Upper lobe of right lung (tissue), 1 donor: ENCODE data around the gene SDK2. TPM values are rescaled to one million over a fixed set of nuclear protein-coding genes. Genes with fewer than 3 reads are reported as not detected.

Experiments
- ATAC-seq: fragments of 200-7000 bp; cut with Tn5 transposase; one replicate; pipeline ENCODE4 v1.9.1; 2020; ENCODE audit warnings: mild to moderate bottlenecking, moderate library complexity
- DNase-seq: peaks from one replicate; pipeline ENCODE4 v3.0.0-alpha.2; 2020
- H3K27ac ChIP-seq: fragments of 200-600 bp; one replicate; pipeline ENCODE4 v1.8.0; 2022
- H3K27me3 ChIP-seq: fragments of 200-600 bp; one replicate; pipeline ENCODE4 v1.8.0; 2022; ENCODE audit warnings: mild to moderate bottlenecking
- H3K36me3 ChIP-seq: fragments of 200-600 bp; one replicate; pipeline ENCODE4 v1.8.0; 2022
- H3K4me1 ChIP-seq: fragments of 200-600 bp; one replicate; pipeline ENCODE4 v1.8.0; 2022
- H3K4me3 ChIP-seq: fragments of 200-600 bp; one replicate; pipeline ENCODE4 v1.8.0; 2022; ENCODE audit warnings: mild to moderate bottlenecking
- H3K9me3 ChIP-seq: fragments of 200-600 bp; one replicate; pipeline ENCODE4 v1.8.0; 2022
- CTCF ChIP-seq: fragments of 200-600 bp; IDR thresholded peaks from one replicate; pipeline ENCODE4 v1.8.0; 2022; ENCODE audit warnings: antibody characterized with exemption
- intact Hi-C: fragments of 100-400 bp; cut with DNase I; formaldehyde crosslinking; loops from one replicate; pipeline ENCODE4 v1.11.0; 2022
- total RNA-seq: library from RNA; stranded (reverse); fragmentation: NEBNext Ultra II Directional; extraction: Animal tissue kit (Norgen Biotek cat#: 25700); gene quantifications from one replicate; pipeline ENCODE4 v1.2.1, GENCODE V29; 2021
- donor health status: DM: no; HTN: yes; CAD: no; lungs with severe emphysema.

The SDK2 gene
- total RNA-seq, 1 donor from 2014 or later, result 2.3 TPM

- no peaks in the 10 kb centered on the region for H3K9me3 ChIP-seq
- intact Hi-C loops, result no loop called here
- DNase-seq, result no peak
- H3K36me3 ChIP-seq, result no peaks in the 10 kb centered on the region
- H3K27me3 ChIP-seq, result peaks cover 4% of the 10 kb centered on the region
- no peaks in the 10 kb centered on the region for H3K4me1 ChIP-seq
- H3K4me3 ChIP-seq, result no peak overlapping the region
- H3K27ac ChIP-seq, result no peak overlapping the region
- no peak for TF ChIP-seq CTCF
- ATAC-seq, result no peak
These were observed 111.8 kb downstream of the SDK2 start for GRCh38 chr17:73532421-73532901.

GRCh38 chr17:73531158-73531557 is 113.1 kb downstream of the SDK2 start:
- Histone ChIP-seq H3K27me3 (peaks cover under 1% of the 10 kb centered on the region), H3K36me3 (no peaks in the 10 kb centered on the region), H3K4me3 (no peak overlapping the region), H3K9me3 (no peaks in the 10 kb centered on the region), H3K27ac (no peak overlapping the region), H3K4me1 (no peaks in the 10 kb centered on the region)
- DNase-seq, result no peak
- no peak for TF ChIP-seq CTCF
- intact Hi-C loops, result no loop called here
- ATAC-seq, result no peak

GRCh38 chr17:73528679-73529078 is 115.6 kb downstream of the SDK2 start:
- ATAC-seq (no peak), DNase-seq (no peak)
- Histone ChIP-seq H3K27ac (no peak overlapping the region), H3K4me1 (no peaks in the 10 kb centered on the region), H3K4me3 (no peak overlapping the region), H3K36me3 (no peaks in the 10 kb centered on the region), H3K9me3 (no peaks in the 10 kb centered on the region), H3K27me3 (no peaks in the 10 kb centered on the region)
- no peak for TF ChIP-seq CTCF
- intact Hi-C loops, result no loop called here

GRCh38 chr17:73526952-73527351 is 117.3 kb downstream of the SDK2 start:
- no peak for TF ChIP-seq CTCF
- H3K27me3 ChIP-seq, result no peaks in the 10 kb centered on the region
- H3K27ac ChIP-seq, result no peak overlapping the region
- H3K36me3 ChIP-seq, result no peaks in the 10 kb centered on the region
- DNase-seq (no peak), ATAC-seq (no peak)
- intact Hi-C loops, result no loop called here
- H3K4me3 ChIP-seq, result no peak overlapping the region
- no peaks in the 10 kb centered on the region for H3K4me1 ChIP-seq
- H3K9me3 ChIP-seq, result no peaks in the 10 kb centered on the region

GRCh38 chr17:73524941-73525679 is 119.1 kb downstream of the SDK2 start:
- intact Hi-C loops, result no loop called here
- no peak for TF ChIP-seq CTCF
- ATAC-seq, result no peak

More at GRCh38 chr17:73524941-73525679, 119.1 kb downstream of the SDK2 start:
- Histone ChIP-seq H3K36me3 (no peaks in the 10 kb centered on the region), H3K4me1 (no peaks in the 10 kb centered on the region), H3K27me3 (no peaks in the 10 kb centered on the region), H3K27ac (no peak overlapping the region), H3K4me3 (no peak overlapping the region), H3K9me3 (no peaks in the 10 kb centered on the region)
- no peak for DNase-seq
